HG02798 (cell line): ENCODE data around the gene PRKAG1.

Experiments used
- ATAC-seq: cut with Tn5 transposase; IDR thresholded peaks from one replicate; pipeline ENCODE4 v1.9.1; 2021; ENCODE audit warnings: mild to moderate bottlenecking; ENCODE audit not compliant: unreplicated experiment, poor library complexity

PRKAG1 gene

GRCh38 chr12:48970702-48971334, 47.8 kb downstream of the PRKAG1 start:
- no peak for ATAC-seq

GRCh38 chr12:48969833-48970701, 48.5 kb downstream of the PRKAG1 start:
- ATAC-seq: no peak

- no peak for ATAC-seq
Measured at GRCh38 chr12:48969160-48969771, 49.3 kb downstream of the PRKAG1 start.

GRCh38 chr12:48968467-48968866, 50.1 kb downstream of the PRKAG1 start:
- ATAC-seq: no peak

GRCh38 chr12:48967991-48968390, 50.6 kb downstream of the PRKAG1 start:
- ATAC-seq: no peak

- no peak for ATAC-seq
Measured at GRCh38 chr12:48966177-48966895, 52.2 kb downstream of the PRKAG1 start.

- ATAC-seq: no peak
Measured at GRCh38 chr12:48965298-48965838, 53.2 kb downstream of the PRKAG1 start.

- no peak for ATAC-seq
Measured at GRCh38 chr12:48961801-48962200, 56.8 kb downstream of the PRKAG1 start.

- no peak for ATAC-seq
Measured at GRCh38 chr12:48961331-48961730, 57.2 kb downstream of the PRKAG1 start.

- no peak for ATAC-seq
Measured at GRCh38 chr12:48960834-48961233, 57.7 kb downstream of the PRKAG1 start.

GRCh38 chr12:48958049-48958388, 60.6 kb downstream of the PRKAG1 start:
- ATAC-seq: no peak

- ATAC-seq: peak; percentile 93
Measured at GRCh38 chr12:48957141-48958048, 61.2 kb downstream of the PRKAG1 start, which contains the start of gene ARF3. Gene ARF3, minus strand, starts transcription at chr12:48957487. Its CDS starts 16,392 bp downstream, at chr12:48941095.

GRCh38 chr12:48956279-48957140, 62.1 kb downstream of the PRKAG1 start:
- ATAC-seq: no peak

- ATAC-seq: no peak
Measured at GRCh38 chr12:48954841-48955501, 63.6 kb downstream of the PRKAG1 start.

- no peak for ATAC-seq
Measured at GRCh38 chr12:48954061-48954460, 64.5 kb downstream of the PRKAG1 start.

GRCh38 chr12:48952691-48953090, 65.9 kb downstream of the PRKAG1 start:
- no peak for ATAC-seq
